GM18907 (cell line): ENCODE measurements around the gene IGFBP6.

ENCODE experiments used
- ATAC-seq: cut with Tn5 transposase; IDR thresholded peaks from one replicate; pipeline ENCODE4 v1.9.1; 2021; ENCODE audit warnings: mild to moderate bottlenecking, moderate library complexity; ENCODE audit not compliant: unreplicated experiment

The IGFBP6 gene

GRCh38 chr12:53115891-53116648, 18.6 kb downstream of the IGFBP6 start:
- no peak for ATAC-seq

DNA sequence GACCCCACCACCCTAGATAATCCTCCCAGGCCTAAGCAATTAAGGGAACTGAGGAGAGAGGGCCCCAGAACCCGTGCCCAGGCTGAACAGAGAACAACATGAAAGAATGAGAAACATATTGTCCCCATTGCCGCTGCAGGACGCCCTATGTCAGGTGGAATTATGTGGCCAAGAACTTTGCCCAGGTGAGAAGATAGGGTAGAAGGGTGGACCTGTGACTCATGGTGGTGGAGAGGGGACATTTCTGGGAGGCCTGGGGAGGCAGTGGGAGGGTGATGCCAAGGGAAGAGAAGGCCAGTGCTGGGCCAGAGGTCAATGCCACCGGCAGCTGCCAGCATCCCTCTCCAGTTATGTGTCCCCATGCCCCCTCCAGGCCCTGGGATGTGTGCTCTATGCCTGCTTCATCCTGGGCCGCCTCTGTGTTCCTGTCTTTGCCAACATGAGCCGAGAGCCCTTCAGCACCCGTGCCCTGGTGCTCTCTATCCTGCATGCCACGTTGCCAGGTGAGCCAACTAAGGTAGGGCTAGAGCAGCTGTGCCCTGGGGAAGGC, 21.4 kb downstream of the IGFBP6 start:
- no peak for ATAC-seq

DNA sequence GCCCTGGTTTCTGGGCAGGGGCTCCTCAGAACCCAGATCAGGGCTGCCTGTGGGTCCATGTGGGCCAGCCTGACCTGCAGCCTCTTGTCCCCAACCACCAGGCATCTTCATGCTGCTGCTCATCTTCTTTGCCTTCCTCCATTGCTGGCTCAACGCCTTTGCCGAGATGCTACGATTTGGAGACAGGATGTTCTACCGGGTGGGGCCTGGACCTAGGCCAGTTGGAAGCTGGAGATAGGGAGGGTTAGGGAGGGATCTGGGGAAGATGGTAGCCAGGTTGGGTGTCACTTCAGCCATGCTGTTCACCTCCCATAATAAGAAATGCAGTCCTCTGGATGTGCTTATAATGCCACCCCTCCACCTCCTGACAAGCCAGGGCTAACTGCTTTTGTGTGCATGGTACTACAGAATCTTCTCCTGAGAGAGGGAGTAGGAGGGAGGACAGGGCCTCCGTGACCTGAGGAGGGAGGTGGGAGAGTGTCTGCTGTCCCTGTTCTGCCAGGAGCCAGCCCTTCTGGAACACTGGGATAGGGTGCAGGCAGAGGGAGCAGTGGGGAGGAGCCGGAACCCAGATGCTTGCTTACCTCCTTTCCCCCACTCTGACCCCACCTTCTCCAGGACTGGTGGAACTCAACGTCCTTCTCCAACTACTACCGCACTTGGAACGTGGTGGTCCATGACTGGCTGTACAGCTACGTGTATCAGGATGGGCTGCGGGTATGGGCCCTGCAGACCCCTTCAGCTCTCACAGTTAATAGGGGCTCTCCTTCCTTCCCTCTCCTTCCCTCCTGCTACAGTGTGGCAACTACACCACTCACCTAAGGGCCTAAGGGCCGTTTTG, 23.4 kb downstream of the IGFBP6 start:
- no peak for ATAC-seq

GRCh38 chr12:53122961-53123468, 25.5 kb downstream of the IGFBP6 start:
- no peak for ATAC-seq

GRCh38 chr12:53123578-53124351, 26.3 kb downstream of the IGFBP6 start:
- no peak for ATAC-seq

GRCh38 chr12:53124352-53124723, 26.9 kb downstream of the IGFBP6 start:
- no peak for ATAC-seq

DNA sequence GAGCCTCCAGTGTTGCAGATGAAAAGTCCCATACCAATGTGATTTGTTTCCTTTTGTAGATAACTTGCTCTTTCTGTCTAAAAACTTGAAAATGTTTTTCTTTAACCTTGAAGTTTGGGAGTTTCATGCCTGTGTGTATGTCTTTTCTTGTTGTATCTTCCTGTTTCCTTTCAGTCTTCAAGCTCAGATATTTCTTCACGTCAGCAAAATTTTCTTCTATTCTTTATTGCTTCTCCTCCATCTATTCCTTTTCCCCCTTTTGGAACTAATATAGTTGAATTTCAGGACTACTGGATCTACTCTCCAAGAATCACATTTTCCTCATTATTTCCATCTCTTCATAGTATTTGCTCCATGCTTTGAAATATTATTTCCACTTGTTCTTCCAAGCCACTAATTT, 29.7 kb downstream of the IGFBP6 start:
- no peak for ATAC-seq

GRCh38 chr12:53128780-53129569, 31.5 kb downstream of the IGFBP6 start:
- ATAC-seq = no peak

DNA sequence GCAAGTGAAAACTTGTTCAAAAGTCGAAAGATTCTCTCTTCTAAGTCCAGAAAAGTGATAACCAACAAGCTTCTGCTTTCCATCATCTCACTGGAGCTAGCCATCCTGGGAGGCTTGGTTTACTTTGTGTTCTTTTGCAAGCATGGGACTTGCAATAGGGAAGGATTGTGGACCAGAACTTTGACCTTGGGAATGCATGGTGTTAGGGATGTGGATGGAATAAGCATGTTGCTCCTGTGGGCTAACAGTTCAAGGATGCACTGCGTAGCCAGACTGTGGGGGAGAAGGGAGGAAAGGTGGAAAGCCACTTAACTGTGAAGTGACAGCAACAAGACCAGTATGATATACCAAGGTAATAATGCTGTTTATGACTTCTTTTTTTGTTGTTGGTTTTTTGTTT, 34.4 kb downstream of the IGFBP6 start:
- no peak for ATAC-seq

DNA sequence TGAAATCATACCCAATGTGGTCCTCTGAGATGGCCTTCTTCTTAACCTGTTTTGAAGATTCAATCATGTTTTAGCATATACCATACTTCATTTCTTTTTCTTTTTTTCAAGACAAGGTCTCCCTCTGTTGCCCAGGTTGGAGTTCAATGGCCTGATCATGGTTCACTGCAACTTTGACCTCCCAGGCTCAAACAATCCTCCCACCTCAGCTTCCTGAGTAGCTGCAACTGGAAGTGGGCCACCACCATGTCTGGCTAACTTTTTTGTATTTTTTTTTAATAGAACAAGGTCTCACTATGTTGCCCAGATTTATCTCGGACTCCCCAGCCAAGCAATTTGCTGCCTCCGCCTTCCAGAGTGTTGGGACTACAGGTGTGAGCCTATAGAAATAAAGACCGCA, 36.3 kb downstream of the IGFBP6 start:
- no peak for ATAC-seq

DNA sequence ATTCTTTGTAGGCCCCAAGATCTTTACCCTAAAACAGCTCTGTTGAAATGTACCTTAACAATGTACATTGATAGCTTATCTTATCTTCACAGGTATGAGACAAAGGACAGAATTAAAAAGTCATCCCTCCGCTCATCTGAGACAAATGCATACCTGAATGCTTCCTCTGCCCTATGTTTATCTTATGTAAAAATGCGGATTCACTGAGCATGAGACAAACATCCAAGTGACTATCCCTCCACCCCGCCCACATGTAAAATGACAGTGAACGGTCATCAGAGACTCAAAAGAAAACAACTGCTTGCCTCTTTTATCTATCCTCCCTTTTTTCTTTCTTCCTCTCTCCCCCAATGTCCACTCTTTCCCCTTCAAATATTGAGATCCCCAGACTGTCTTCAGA, 45.9 kb downstream of the IGFBP6 start:
- no peak for ATAC-seq

DNA sequence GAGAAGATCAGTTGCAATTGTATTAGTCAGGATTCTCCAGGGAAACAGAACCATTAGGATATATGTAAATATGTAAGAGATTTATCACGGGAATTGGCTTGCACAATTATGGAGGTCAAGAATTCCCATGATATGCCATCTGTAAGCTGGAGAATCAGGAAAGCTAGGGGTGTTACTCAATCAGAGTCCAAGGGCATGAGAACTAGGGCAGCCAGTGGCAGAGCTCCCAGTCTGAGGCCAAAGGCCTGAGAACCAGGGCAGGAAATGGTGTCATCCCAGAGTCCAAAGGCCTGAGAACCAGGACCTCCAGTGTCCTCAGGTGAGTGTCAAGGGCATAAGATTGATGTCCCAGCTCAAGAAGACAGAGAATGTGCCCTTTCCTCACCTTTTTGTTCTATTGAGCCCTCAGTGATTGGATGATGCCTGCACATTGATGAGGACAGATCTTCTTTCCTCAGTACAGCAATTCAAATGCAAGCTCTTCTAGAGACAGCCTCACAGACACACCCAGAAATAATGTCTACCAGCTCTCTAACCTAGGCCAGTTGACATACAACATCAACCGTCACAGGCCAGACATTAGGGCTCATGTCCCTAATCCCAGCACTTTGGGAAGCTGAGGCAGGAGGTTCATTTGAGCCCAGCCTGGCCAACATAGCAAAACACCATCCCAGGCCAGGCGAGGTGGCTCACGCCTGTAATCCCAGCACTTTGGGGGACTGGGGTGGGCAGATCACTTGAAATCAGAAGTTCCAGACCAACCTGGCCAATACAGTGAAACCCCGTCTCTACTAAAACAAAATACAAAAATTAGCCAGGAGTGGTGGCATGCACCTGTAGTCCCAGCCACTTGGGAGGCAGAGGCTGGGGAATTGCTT, 48.2 kb downstream of the IGFBP6 start:
- ATAC-seq = no peak

GRCh38 chr12:53147181-53147580, 49.7 kb downstream of the IGFBP6 start:
- ATAC-seq = no peak

DNA sequence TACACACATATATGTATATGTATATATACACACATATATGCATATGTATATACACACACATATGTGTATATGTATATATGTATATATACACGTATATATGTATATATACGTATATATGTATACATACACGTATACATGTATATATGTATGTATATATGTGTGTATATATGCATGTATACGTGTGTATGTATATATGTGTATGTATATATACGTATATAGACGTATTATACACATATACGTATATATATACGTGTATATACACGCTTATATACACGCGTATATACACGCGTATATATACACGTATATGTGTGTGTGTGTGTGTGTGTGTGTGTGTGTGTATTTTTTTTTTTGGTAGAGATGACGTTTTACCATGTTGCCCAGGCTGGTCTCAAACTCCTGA, 50.2 kb downstream of the IGFBP6 start:
- ATAC-seq = no peak

DNA sequence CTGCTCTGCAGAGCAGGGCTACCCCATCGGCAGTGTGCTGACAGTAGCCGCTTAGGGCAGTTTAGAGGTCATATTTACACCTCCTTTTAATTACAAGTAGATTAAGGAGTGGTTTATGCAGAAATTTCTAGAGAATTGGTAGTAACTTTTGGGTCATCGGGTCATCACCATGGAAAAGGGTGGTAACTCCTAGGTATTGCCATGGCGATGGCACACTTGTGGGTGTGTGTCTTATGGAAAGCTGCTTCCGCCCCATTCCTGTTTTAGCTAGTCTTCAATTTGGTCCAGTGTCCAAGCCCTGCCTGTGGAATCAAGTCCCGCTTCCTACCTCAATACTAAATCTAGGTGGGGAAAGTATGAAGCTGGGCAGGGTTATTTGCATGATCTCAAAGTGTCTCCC, 53.6 kb downstream of the IGFBP6 start:
- no peak for ATAC-seq
